Esophagus muscularis mucosa (tissue), 4 donors: ENCODE results near the gene CRACR2B. TPM values are rescaled to one million over a fixed set of nuclear protein-coding genes. Genes with fewer than 3 reads are reported as not detected.

Experiments used
- DNase-seq: peaks from one replicate; pipeline ENCODE4 v3.0.0-alpha.2; 2017; ENCODE audit errors: extremely low spot score
- H3K27ac ChIP-seq, 4 donors: fragments of 200-600 bp; sonication (generic); replicated peaks in 1 of 4; 1 replicate in 3 of 4; 2 replicates in 1 of 4; pipeline ENCODE4 v1.5.1; 2016 to 2019; ENCODE audit warnings: mild to moderate bottlenecking in 1 of 4
- H3K27me3 ChIP-seq, 4 donors: fragments of 200-600 bp; sonication (generic); one replicate each; pipeline versions ENCODE4 v1.5.1 to v1.6.0; 2016 to 2019
- H3K36me3 ChIP-seq, 4 donors: fragments of 200-600 bp; sonication (generic); one replicate each; pipeline ENCODE4 v1.5.1; 2016 to 2019
- H3K4me1 ChIP-seq, 4 donors: fragments of 200-600 bp; sonication (generic); one replicate each; pipeline ENCODE4 v1.5.1; 2016 to 2019
- H3K4me3 ChIP-seq, 4 donors: fragments of 200-600 bp; sonication (generic); 1 replicate in 2 of 4; 2 replicates in 2 of 4; pipeline ENCODE4 v1.5.1; 2016 to 2019; ENCODE audit warnings: mild to moderate bottlenecking in 4 of 4, moderate library complexity in 1 of 4
- H3K9me3 ChIP-seq, 4 donors: fragments of 200-600 bp; sonication (generic); 1 replicate in 3 of 4; 2 replicates in 1 of 4; pipeline ENCODE4 v1.5.1; 2016 to 2019
- CTCF ChIP-seq, 3 experiments: fragments of 200-600 bp in 2 of 3; fragments of 450-650 bp in 1 of 3; sonication (generic) in 2 of 3; IDR thresholded peaks; one replicate each; pipeline ENCODE4 v1.5.1; 2017 to 2019; ENCODE audit warnings: antibody characterized with exemption in 3 of 3, mild to moderate bottlenecking in 2 of 3, moderate library complexity in 1 of 3
- EP300 ChIP-seq: sonication (generic); formaldehyde crosslinking; IDR thresholded peaks from one replicate; pipeline ENCODE4 v1.6.1; 2017; ENCODE audit warnings: antibody characterized with exemption
- POLR2A ChIP-seq: fragments of 450-650 bp; IDR thresholded peaks from one replicate; pipeline ENCODE4 v1.6.1; 2017; ENCODE audit warnings: antibody characterized with exemption, moderate library complexity, mild to moderate bottlenecking, low read depth
- POLR2AphosphoS5 ChIP-seq, 2 donors: sonication (generic); formaldehyde crosslinking; IDR thresholded peaks; one replicate each; pipeline ENCODE4 v1.6.1; 2017; ENCODE audit warnings: antibody characterized with exemption in 2 of 2
- WGBS: methylation state at CpG from one replicate; pipeline ENCODE4 v1.1.5; 2018; 5-methylcytosine and 5-hydroxymethylcytosine counted together
- intact Hi-C: fragments of 100-400 bp; cut with DNase I; formaldehyde crosslinking; loops from one replicate; pipeline ENCODE4 v1.15.1; 2023
- total RNA-seq, 4 donors: library from RNA; depleted of rRNA; stranded (reverse); fragments of >200 nt; gene quantifications; one replicate each; pipeline versions ENCODE4 v1.1.0 to v1.2.1, GENCODE V29; 2016

CRACR2B gene
- total RNA-seq, 4 donors from 2014 or later = 5.3 to 8.4 (median 7.0) TPM

- no peaks in the 10 kb centered on the region for H3K9me3 ChIP-seq
- no peaks in the 10 kb centered on the region for H3K27me3 ChIP-seq
- peaks cover 31 to 92% (median 68%) of the 10 kb centered on the region in 4 donors for H3K4me1 ChIP-seq
- no peak for TF ChIP-seq CTCF (IDR thresholded peaks at IDR 0.05)
- no peak for TF ChIP-seq POLR2AphosphoS5 (IDR thresholded peaks at IDR 0.05)
- TF ChIP-seq EP300 = no peak
- no peak for TF ChIP-seq POLR2A
- peaks cover 0 to 48% (median 14%) of the 10 kb centered on the region in 4 donors for H3K36me3 ChIP-seq
- 91% methylated on average over 7 of the region's 7 CpGs for WGBS
- H3K4me3 ChIP-seq = no peak overlapping the region
- intact Hi-C loops = no loop called here
- H3K27ac ChIP-seq = no peak overlapping the region
- no peak for DNase-seq
Measured at GRCh38 chr11:855330-855674, 27.6 kb downstream of the CRACR2B start.

GRCh38 chr11:855796-856195 lies 28.1 kb downstream of the CRACR2B start:
- no peak for TF ChIP-seq POLR2A
- no peak for TF ChIP-seq CTCF (IDR thresholded peaks at IDR 0.05)
- TF ChIP-seq EP300 = no peak
- TF ChIP-seq POLR2AphosphoS5 (IDR thresholded peaks at IDR 0.05) = no peak
- no peak overlapping the region for H3K4me3 ChIP-seq
- no peak overlapping the region for H3K27ac ChIP-seq
- H3K36me3 ChIP-seq = peaks cover 0 to 43% (median 13%) of the 10 kb centered on the region in 4 donors
- H3K27me3 ChIP-seq = no peaks in the 10 kb centered on the region
- H3K9me3 ChIP-seq = no peaks in the 10 kb centered on the region
- intact Hi-C loops = no loop called here
- peaks cover 29 to 92% (median 66%) of the 10 kb centered on the region in 4 donors for H3K4me1 ChIP-seq
- WGBS = no CpG with 5 or more reads among the region's 12 CpGs
- DNase-seq = no peak

GRCh38 chr11:856397-856796 lies 28.7 kb downstream of the CRACR2B start:
- Histone ChIP-seq H3K27ac (no peak overlapping the region), H3K4me3 (no peak overlapping the region), H3K36me3 (peaks cover 0 to 41% (median 13%) of the 10 kb centered on the region in 4 donors), H3K4me1 (peaks cover 26 to 87% (median 61%) of the 10 kb centered on the region in 4 donors), H3K27me3 (no peaks in the 10 kb centered on the region), H3K9me3 (no peaks in the 10 kb centered on the region)
- intact Hi-C loops = no loop called here
- no peak for DNase-seq
- TF ChIP-seq CTCF (IDR thresholded peaks at IDR 0.05) = no peak
- WGBS = 57% methylated on average over 4 of the region's 8 CpGs

DNA sequence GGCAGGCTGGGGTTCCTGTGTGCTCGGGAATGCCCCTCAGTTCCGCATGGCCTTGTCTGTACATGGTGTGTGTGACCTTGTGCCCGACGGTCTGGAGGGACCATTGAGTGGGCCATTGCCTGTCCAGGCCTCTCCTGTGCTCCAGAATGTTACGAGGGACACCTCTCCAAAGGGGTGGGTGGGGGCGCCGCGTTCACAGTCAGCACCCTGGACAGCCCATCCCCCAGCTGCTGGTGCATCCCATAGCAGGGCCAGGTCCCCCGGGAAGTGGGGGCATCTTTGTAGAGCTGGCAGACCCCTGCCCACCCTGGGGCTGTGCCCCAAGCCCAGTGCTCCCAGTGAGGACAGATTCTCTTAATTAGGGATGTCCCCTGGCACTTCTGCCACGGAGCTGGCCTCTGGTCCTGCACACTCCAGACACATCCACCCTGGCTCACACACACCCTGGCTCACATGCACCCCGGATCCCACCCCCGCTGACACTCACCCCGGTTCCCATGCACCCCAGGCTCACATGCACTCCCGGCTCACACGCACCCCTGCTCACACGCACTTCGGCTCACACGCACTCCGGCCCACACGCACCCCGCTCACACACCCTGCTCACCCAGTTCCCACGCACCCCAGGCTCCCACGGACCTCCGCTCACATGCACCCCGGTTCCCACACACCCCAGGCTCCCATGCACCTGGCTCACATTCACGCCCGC lies 30.5 kb downstream of the CRACR2B start:
- no peaks in the 10 kb centered on the region for H3K9me3 ChIP-seq
- 81% methylated on average over 20 of the region's 27 CpGs for WGBS
- H3K27ac ChIP-seq = no peak overlapping the region
- peaks cover 8 to 44% (median 22%) of the 10 kb centered on the region in 4 donors for H3K36me3 ChIP-seq
- TF ChIP-seq EP300 (no peak), POLR2A (no peak), CTCF (IDR thresholded peaks at IDR 0.05) (no peak), POLR2AphosphoS5 (IDR thresholded peaks at IDR 0.05) (no peak)
- no peak overlapping the region for H3K4me3 ChIP-seq
- peaks cover 32 to 82% (median 60%) of the 10 kb centered on the region in 4 donors for H3K4me1 ChIP-seq
- no peak for DNase-seq
- no peaks in the 10 kb centered on the region for H3K27me3 ChIP-seq
- intact Hi-C loops = no loop called here
